Endothelial cell of umbilical vein (primary cell): ENCODE data around the gene EDAR.

Experiments used
- EZH2 ChIP-seq: IDR thresholded peaks from 2 replicates; pipeline ENCODE4 v1.6.1; 2012; ENCODE audit warnings: borderline replicate concordance, low read depth, mild to moderate bottlenecking, moderate library complexity, low read length, inconsistent platforms; ENCODE audit not compliant: severe bottlenecking
- FOS ChIP-seq: IDR thresholded peaks from 2 replicates; pipeline ENCODE4 v1.6.1; 2011; ENCODE audit warnings: mild to moderate bottlenecking, low read length, moderate library complexity, borderline replicate concordance; ENCODE audit not compliant: insufficient read depth
- GATA2 ChIP-seq: IDR thresholded peaks from 2 replicates; pipeline ENCODE4 v1.7.0; 2011; ENCODE audit warnings: low read depth, mild to moderate bottlenecking, moderate library complexity, mixed read lengths, low read length; ENCODE audit not compliant: insufficient read length, insufficient read depth
- JUN ChIP-seq: IDR thresholded peaks from 2 replicates; pipeline ENCODE4 v1.6.1; 2011; ENCODE audit warnings: borderline replicate concordance, low read depth; ENCODE audit not compliant: insufficient read length, insufficient read depth
- MYC ChIP-seq: IDR thresholded peaks from one replicate; pipeline ENCODE4 v1.6.1; 2011; ENCODE audit warnings: mild to moderate bottlenecking, low read depth, low read length
- POLR2A ChIP-seq: IDR thresholded peaks from 2 replicates; pipeline ENCODE4 v1.6.1; 2012; ENCODE audit warnings: low read depth, mild to moderate bottlenecking, control low read depth, low read length
- POLR2AphosphoS5 ChIP-seq: IDR thresholded peaks from 2 replicates; pipeline ENCODE4 v1.6.1; 2012; ENCODE audit warnings: low read depth, mild to moderate bottlenecking, control low read depth, low read length, moderate library complexity; ENCODE audit not compliant: insufficient read depth
- TF ChIP-seq, protein P1 (sequence below), 2 donors: IDR thresholded peaks; 1 replicate in 1 of 2; 2 replicates in 1 of 2; pipeline ENCODE4 v1.5.1; 2011; ENCODE audit warnings: low read length in 2 of 2, mild to moderate bottlenecking in 2 of 2, moderate library complexity in 2 of 2, control low read depth in 1 of 2, inconsistent platforms in 1 of 2, low read depth in 1 of 2; ENCODE audit not compliant: insufficient read depth in 1 of 2; ENCODE audit errors: extremely low read depth in 1 of 2
- TF ChIP-seq, protein P2 (sequence below): IDR thresholded peaks from 2 replicates; pipeline ENCODE4 v1.6.1; 2011; ENCODE audit not compliant: insufficient read depth, insufficient read length

DNA sequence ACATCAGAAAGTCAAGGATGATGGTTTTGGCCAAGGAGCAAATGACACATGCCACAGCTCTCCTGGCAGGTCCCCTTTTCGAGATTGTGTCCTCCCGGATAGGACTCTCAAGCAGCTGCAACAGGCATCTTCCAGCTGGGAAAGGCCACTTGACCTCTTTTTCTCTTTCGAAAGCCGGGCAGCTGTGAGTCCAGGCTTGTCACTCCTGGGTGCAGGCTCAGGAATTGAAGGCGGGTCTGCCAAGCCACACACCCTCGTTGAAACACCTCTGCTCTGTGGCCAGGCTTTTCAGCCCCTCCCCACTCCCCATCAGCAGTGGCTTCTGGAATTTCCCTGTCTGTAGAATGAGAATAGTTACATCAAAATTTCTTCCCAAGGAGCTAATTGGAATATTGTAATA is 104.4 kb downstream of the EDAR start:
- TF ChIP-seq POLR2A = no peak
- TF ChIP-seq, protein P1, sequence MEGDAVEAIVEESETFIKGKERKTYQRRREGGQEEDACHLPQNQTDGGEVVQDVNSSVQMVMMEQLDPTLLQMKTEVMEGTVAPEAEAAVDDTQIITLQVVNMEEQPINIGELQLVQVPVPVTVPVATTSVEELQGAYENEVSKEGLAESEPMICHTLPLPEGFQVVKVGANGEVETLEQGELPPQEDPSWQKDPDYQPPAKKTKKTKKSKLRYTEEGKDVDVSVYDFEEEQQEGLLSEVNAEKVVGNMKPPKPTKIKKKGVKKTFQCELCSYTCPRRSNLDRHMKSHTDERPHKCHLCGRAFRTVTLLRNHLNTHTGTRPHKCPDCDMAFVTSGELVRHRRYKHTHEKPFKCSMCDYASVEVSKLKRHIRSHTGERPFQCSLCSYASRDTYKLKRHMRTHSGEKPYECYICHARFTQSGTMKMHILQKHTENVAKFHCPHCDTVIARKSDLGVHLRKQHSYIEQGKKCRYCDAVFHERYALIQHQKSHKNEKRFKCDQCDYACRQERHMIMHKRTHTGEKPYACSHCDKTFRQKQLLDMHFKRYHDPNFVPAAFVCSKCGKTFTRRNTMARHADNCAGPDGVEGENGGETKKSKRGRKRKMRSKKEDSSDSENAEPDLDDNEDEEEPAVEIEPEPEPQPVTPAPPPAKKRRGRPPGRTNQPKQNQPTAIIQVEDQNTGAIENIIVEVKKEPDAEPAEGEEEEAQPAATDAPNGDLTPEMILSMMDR (IDR thresholded peaks at IDR 0.05; ENCODE audit: extremely low read depth in 1 of 2, insufficient read depth in 1 of 2, low read depth in 1 of 2, low read length in 2 of 2) = no peak
- TF ChIP-seq POLR2AphosphoS5 = no peak
- no peak for TF ChIP-seq MYC
- TF ChIP-seq EZH2 = no peak
- TF ChIP-seq, protein P2, sequence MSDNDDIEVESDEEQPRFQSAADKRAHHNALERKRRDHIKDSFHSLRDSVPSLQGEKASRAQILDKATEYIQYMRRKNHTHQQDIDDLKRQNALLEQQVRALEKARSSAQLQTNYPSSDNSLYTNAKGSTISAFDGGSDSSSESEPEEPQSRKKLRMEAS = no peak
- no peak for TF ChIP-seq GATA2
- TF ChIP-seq JUN = no peak
- TF ChIP-seq FOS = no peak
